ENCODE measurements around the gene CHST13. TPM values are rescaled to one million over a fixed set of nuclear protein-coding genes. Genes with fewer than 3 reads are reported as not detected.

The CHST13 gene
- total RNA-seq, 1 donor = 1.5 TPM

GRCh38 chr3:126484662-126485061, 39.3 kb upstream of the CHST13 start:
- no peak overlapping the region for H3K4me3 ChIP-seq (ENCODE audit: low read length)
- no peaks in the 10 kb centered on the region for H3K9me3 ChIP-seq (ENCODE audit: low read depth, low read length)
- H3K4me1 ChIP-seq (ENCODE audit: insufficient read depth, low read length) = peaks cover 13% of the 10 kb centered on the region
- no peaks in the 10 kb centered on the region for H3K27me3 ChIP-seq (ENCODE audit: insufficient read depth, low read length)

- no peaks in the 10 kb centered on the region for H3K27me3 ChIP-seq (ENCODE audit: insufficient read depth, low read length)
- H3K4me3 ChIP-seq (ENCODE audit: low read length) = no peak overlapping the region
- peaks cover 13% of the 10 kb centered on the region for H3K4me1 ChIP-seq (ENCODE audit: insufficient read depth, low read length)
- no peaks in the 10 kb centered on the region for H3K9me3 ChIP-seq (ENCODE audit: low read depth, low read length)
Observed at GRCh38 chr3:126485176-126485897, 38.6 kb upstream of the CHST13 start.

GRCh38 chr3:126485956-126486355, 38.0 kb upstream of the CHST13 start:
- H3K4me3 ChIP-seq (ENCODE audit: low read length) = no peak overlapping the region
- peaks cover 15% of the 10 kb centered on the region for H3K4me1 ChIP-seq (ENCODE audit: insufficient read depth, low read length)
- H3K27me3 ChIP-seq (ENCODE audit: insufficient read depth, low read length) = no peaks in the 10 kb centered on the region
- H3K9me3 ChIP-seq (ENCODE audit: low read depth, low read length) = no peaks in the 10 kb centered on the region

GRCh38 chr3:126486360-126486847, 37.6 kb upstream of the CHST13 start:
- Histone ChIP-seq H3K9me3 (ENCODE audit: low read depth, low read length) (no peaks in the 10 kb centered on the region), H3K4me3 (ENCODE audit: low read length) (no peak overlapping the region), H3K4me1 (ENCODE audit: insufficient read depth, low read length) (peaks cover 19% of the 10 kb centered on the region), H3K27me3 (ENCODE audit: insufficient read depth, low read length) (no peaks in the 10 kb centered on the region)

GRCh38 chr3:126487151-126487771, 36.7 kb upstream of the CHST13 start:
- peaks cover 22% of the 10 kb centered on the region for H3K4me1 ChIP-seq (ENCODE audit: insufficient read depth, low read length)
- H3K27me3 ChIP-seq (ENCODE audit: insufficient read depth, low read length) = no peaks in the 10 kb centered on the region
- H3K9me3 ChIP-seq (ENCODE audit: low read depth, low read length) = no peaks in the 10 kb centered on the region
- H3K4me3 ChIP-seq (ENCODE audit: low read length) = no peak overlapping the region

GRCh38 chr3:126488185-126488584, 35.8 kb upstream of the CHST13 start:
- H3K4me1 ChIP-seq (ENCODE audit: insufficient read depth, low read length) = peaks cover 22% of the 10 kb centered on the region
- no peak overlapping the region for H3K4me3 ChIP-seq (ENCODE audit: low read length)
- no peaks in the 10 kb centered on the region for H3K27me3 ChIP-seq (ENCODE audit: insufficient read depth, low read length)
- H3K9me3 ChIP-seq (ENCODE audit: low read depth, low read length) = no peaks in the 10 kb centered on the region

GRCh38 chr3:126488886-126489569, 34.9 kb upstream of the CHST13 start:
- Histone ChIP-seq H3K27me3 (ENCODE audit: insufficient read depth, low read length) (no peaks in the 10 kb centered on the region), H3K4me3 (ENCODE audit: low read length) (no peak overlapping the region), H3K4me1 (ENCODE audit: insufficient read depth, low read length) (peaks cover 22% of the 10 kb centered on the region), H3K9me3 (ENCODE audit: low read depth, low read length) (no peaks in the 10 kb centered on the region)

GRCh38 chr3:126490619-126491018, 33.3 kb upstream of the CHST13 start:
- Histone ChIP-seq H3K9me3 (ENCODE audit: low read depth, low read length) (no peaks in the 10 kb centered on the region), H3K27me3 (ENCODE audit: insufficient read depth, low read length) (no peaks in the 10 kb centered on the region)

GRCh38 chr3:126491221-126492013, 32.5 kb upstream of the CHST13 start:
- no peaks in the 10 kb centered on the region for H3K27me3 ChIP-seq (ENCODE audit: insufficient read depth, low read length)
- no peaks in the 10 kb centered on the region for H3K9me3 ChIP-seq (ENCODE audit: low read depth, low read length)
- peaks cover 22% of the 10 kb centered on the region for H3K4me1 ChIP-seq (ENCODE audit: insufficient read depth, low read length)
- no peak overlapping the region for H3K4me3 ChIP-seq (ENCODE audit: low read length)

More at GRCh38 chr3:126490619-126491018, 33.3 kb upstream of the CHST13 start:
- Histone ChIP-seq H3K4me3 (ENCODE audit: low read length) (no peak overlapping the region), H3K4me1 (ENCODE audit: insufficient read depth, low read length) (peaks cover 22% of the 10 kb centered on the region)

- Histone ChIP-seq H3K4me3 (ENCODE audit: low read length) (no peak overlapping the region), H3K9me3 (ENCODE audit: low read depth, low read length) (no peaks in the 10 kb centered on the region), H3K27me3 (ENCODE audit: insufficient read depth, low read length) (no peaks in the 10 kb centered on the region), H3K4me1 (ENCODE audit: insufficient read depth, low read length) (peaks cover 10% of the 10 kb centered on the region)
Observed at GRCh38 chr3:126493051-126493450, 30.9 kb upstream of the CHST13 start.

GRCh38 chr3:126493739-126494138, 30.2 kb upstream of the CHST13 start:
- Histone ChIP-seq H3K9me3 (ENCODE audit: low read depth, low read length) (no peaks in the 10 kb centered on the region), H3K4me3 (ENCODE audit: low read length) (no peak overlapping the region), H3K4me1 (ENCODE audit: insufficient read depth, low read length) (peaks cover 10% of the 10 kb centered on the region), H3K27me3 (ENCODE audit: insufficient read depth, low read length) (no peaks in the 10 kb centered on the region)

- Histone ChIP-seq H3K9me3 (ENCODE audit: low read depth, low read length) (no peaks in the 10 kb centered on the region), H3K27me3 (ENCODE audit: insufficient read depth, low read length) (no peaks in the 10 kb centered on the region), H3K4me3 (ENCODE audit: low read length) (no peak overlapping the region), H3K4me1 (ENCODE audit: insufficient read depth, low read length) (peaks cover 10% of the 10 kb centered on the region)
Observed at GRCh38 chr3:126494204-126494969, 29.6 kb upstream of the CHST13 start.

- no peak overlapping the region for H3K4me3 ChIP-seq (ENCODE audit: low read length)
- no peaks in the 10 kb centered on the region for H3K27me3 ChIP-seq (ENCODE audit: insufficient read depth, low read length)
- peaks cover 10% of the 10 kb centered on the region for H3K4me1 ChIP-seq (ENCODE audit: insufficient read depth, low read length)
- no peaks in the 10 kb centered on the region for H3K9me3 ChIP-seq (ENCODE audit: low read depth, low read length)
Observed at GRCh38 chr3:126494970-126495230, 29.1 kb upstream of the CHST13 start.

- H3K4me3 ChIP-seq (ENCODE audit: low read length) = no peak overlapping the region
- no peaks in the 10 kb centered on the region for H3K9me3 ChIP-seq (ENCODE audit: low read depth, low read length)
- no peaks in the 10 kb centered on the region for H3K27me3 ChIP-seq (ENCODE audit: insufficient read depth, low read length)
- H3K4me1 ChIP-seq (ENCODE audit: insufficient read depth, low read length) = peaks cover 9% of the 10 kb centered on the region
Observed at GRCh38 chr3:126495786-126496185, 28.2 kb upstream of the CHST13 start.
